Ovary (tissue), 3 donors: ENCODE results near the gene MUC5AC.

Source experiments
- CTCF ChIP-seq, 3 donors: fragments of 450-650 bp in 2 of 3; fragments of 200-600 bp in 1 of 3; IDR thresholded peaks; one replicate each; pipeline versions ENCODE4 v1.5.1 to v1.8.0; 2016 to 2022; ENCODE audit warnings: antibody characterized with exemption in 3 of 3, mild to moderate bottlenecking in 1 of 3
- EP300 ChIP-seq: sonication (generic); formaldehyde crosslinking; IDR thresholded peaks from one replicate; pipeline ENCODE4 v1.6.1; 2017; ENCODE audit warnings: antibody characterized with exemption
- POLR2A ChIP-seq: fragments of 450-650 bp; IDR thresholded peaks from one replicate; pipeline ENCODE4 v1.6.1; 2017; ENCODE audit warnings: antibody characterized with exemption, mild to moderate bottlenecking, moderate library complexity
- donor health status: DM: no; HTN: no; CAD: no.

DNA sequence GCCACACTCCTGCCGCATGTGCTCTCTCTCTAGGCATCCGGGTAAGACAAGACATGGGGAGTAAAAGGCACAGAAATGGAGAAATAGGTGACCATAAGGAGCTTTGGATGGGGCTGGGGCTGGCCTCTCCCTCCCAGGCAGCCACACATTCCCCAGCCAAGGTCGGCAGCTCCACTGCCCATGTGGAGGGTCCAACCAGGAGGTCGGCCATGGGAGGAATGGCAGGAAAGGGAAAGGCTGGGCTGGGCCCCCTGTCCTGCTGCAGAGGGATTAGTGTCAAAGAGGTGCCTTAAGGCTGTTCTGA is 460 bp upstream of the MUC5AC start:
- no peak for TF ChIP-seq EP300
- TF ChIP-seq CTCF (IDR thresholded peaks at IDR 0.05), result no peak
- no peak for TF ChIP-seq POLR2A
